ENCODE results near the gene SBK3.
"Not testable (repeated sequence)": the region's sequence is repeated elsewhere in the genome, so short reads cannot be mapped to it uniquely, and the experiment has no call there.

SBK3 gene

DNA sequence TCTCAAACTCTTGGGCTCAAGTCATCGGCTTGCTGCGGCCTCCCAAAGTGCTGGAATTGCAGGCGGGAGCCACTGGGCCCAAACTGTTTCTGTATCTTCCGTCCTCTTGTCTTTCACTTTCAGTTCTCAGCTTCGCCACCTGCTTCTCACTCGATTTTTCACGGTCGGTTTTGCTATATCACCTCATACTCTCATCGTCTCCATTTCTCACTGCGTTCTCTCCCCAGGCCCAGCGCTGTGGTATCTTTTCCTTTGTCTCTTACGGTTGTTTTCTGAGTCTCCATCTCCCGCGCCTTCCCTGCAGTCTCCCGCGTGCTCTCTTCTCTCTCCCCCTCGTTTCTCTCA is 42.2 kb downstream of the SBK3 start:
- TF ChIP-seq, protein P1, sequence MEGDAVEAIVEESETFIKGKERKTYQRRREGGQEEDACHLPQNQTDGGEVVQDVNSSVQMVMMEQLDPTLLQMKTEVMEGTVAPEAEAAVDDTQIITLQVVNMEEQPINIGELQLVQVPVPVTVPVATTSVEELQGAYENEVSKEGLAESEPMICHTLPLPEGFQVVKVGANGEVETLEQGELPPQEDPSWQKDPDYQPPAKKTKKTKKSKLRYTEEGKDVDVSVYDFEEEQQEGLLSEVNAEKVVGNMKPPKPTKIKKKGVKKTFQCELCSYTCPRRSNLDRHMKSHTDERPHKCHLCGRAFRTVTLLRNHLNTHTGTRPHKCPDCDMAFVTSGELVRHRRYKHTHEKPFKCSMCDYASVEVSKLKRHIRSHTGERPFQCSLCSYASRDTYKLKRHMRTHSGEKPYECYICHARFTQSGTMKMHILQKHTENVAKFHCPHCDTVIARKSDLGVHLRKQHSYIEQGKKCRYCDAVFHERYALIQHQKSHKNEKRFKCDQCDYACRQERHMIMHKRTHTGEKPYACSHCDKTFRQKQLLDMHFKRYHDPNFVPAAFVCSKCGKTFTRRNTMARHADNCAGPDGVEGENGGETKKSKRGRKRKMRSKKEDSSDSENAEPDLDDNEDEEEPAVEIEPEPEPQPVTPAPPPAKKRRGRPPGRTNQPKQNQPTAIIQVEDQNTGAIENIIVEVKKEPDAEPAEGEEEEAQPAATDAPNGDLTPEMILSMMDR (IDR thresholded peaks at IDR 0.05): no peak
- no peak for TF ChIP-seq ZFX (IDR thresholded peaks at IDR 0.05; ENCODE audit: borderline replicate concordance)
- no peak overlapping the region; the same call in 1 of the 2 replicates for H3K27ac ChIP-seq

DNA sequence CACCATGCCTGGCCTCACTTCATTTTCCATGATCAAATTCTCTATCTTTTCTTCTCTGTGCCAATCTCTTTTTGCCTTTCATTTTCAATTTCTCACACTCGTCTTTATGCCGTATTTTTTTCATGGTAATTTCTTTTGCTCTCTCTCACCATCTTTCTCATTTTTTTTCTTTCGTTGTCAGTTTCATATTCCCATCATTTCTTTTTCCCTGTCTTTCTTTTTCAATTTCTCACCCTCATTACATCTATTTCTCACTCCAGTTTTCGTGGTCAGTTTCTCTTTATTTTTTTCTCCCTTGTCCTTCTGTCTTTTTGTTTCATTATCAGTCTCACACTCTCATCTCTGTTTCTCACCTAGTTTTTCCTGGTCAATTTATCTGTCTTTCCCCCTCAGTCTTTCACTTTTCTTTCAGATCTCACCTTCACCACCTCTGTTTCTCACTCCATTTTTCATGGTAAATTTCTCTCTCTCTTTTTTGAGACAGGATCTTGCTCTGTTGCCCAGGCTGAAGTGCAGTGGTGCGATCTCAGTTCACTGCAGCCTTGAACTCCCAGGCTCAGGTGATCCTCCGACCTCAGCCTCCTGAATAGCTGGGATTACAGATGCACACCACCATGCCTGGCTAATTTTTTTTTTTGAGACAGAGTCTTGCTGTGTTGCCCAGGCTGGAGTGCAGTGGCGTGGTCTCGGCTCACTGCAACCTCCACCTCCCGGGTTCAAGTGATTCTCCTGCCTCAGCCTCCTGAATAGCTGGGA is 43.0 kb downstream of the SBK3 start:
- H3K27ac ChIP-seq: no peak overlapping the region
- no peak for TF ChIP-seq ZFX (IDR thresholded peaks at IDR 0.05; ENCODE audit: borderline replicate concordance)
- TF ChIP-seq, protein P1 (IDR thresholded peaks at IDR 0.05): no peak

DNA sequence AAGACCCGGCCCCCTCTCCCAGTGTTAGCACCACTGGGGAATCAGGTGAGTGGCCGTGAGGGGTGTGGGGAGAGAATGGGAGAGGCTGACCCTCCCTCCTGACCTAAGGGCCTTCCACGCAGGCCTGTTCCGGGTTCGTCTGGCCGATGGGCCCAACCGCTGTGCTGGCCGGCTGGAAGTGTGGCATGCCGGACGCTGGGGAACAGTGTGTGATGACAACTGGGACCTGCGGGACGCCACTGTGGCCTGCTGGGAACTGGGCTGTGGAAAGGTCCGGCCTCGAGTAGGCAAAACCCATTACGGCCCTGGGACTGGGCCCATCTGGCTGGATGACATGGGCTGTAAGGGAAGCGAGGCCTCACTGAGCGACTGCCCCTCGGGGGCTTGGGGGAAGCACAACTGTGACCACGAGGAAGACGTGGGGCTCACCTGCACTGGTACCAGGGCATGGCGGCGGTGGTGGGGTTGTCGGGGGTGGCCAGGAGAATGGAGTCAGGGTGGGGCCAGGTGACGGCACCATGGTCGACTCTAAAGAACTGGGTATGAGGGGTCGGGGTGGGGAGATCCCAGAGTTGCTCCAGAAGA is 44.9 kb downstream of the SBK3 start:
- TF ChIP-seq ZFX (IDR thresholded peaks at IDR 0.05; ENCODE audit: borderline replicate concordance): no peak
- TF ChIP-seq, protein P1 (IDR thresholded peaks at IDR 0.05): no peak
- no peak overlapping the region for H3K27ac ChIP-seq

DNA sequence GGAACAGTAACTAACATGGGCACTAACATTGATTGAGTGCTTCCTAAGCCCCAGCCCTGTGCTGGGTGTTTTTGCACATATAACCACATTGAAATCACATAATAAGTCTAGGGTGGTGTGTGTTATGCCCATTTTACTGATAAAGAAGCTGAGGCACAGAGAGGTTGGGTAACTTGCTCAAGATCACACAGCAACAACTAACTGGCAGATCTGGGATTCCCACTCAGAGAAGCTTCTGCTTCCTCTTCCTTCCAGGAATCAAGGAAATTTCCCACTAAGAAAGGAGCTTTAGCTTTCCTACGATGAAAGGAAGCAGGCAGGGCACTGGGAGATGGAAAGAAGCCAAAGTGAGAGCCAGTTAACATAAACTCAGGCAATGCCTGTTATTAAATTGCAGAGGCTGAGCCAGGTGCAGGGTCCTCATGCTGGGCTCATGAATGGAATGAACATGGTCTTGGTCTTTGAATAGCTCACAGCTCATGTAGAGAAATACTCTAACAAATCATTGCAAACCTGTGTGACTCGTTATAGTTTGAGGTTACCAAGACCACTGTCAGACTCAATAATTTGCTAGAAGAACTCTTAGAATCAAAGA is 47.0 kb downstream of the SBK3 start:
- TF ChIP-seq, protein P1 (IDR thresholded peaks at IDR 0.05): no peak
- TF ChIP-seq ZFX (IDR thresholded peaks at IDR 0.05; ENCODE audit: borderline replicate concordance): no peak
- H3K27ac ChIP-seq: no peak overlapping the region

DNA sequence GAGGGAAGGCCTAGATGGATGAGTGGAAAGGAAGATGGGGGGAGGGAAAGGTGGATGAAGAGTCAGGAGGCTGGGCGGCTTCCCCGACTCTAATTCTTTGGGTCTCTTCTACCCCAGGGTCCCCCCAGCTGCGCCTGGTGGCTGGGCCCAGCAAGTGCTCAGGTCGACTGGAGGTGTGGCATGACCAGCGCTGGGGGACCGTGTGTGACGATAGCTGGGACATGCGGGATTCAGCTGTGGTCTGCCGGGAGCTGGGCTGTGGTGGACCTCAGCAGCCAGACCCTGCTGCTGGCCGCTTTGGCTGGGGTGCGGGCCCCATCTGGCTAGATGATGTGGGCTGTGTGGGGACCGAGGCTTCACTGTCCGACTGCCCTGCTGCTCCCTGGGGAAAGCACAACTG is 47.6 kb downstream of the SBK3 start:
- TF ChIP-seq, protein P1 (IDR thresholded peaks at IDR 0.05): no peak
- no peak for TF ChIP-seq ZFX (IDR thresholded peaks at IDR 0.05; ENCODE audit: borderline replicate concordance)

DNA sequence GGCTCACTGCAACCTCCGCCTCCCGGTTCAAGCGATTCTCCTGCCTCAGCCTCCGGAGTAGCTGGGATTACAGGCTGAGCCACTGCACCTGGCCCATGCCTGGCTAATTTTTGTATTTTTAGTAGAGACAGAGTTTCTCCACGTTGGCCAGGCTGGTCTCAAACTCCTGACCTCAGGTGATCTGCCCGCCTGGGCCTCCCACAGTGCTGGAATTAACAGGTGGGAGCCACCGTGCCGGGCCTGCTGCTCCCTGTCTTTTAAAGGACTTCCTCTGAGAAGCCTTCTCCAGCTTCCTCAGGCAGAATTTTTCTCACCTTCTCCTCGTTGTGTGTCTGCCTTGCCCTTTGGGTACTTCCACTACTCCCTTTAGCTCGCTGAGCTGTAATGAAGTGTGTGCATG is 48.5 kb downstream of the SBK3 start:
- not testable (repeated sequence) for H3K27ac ChIP-seq

More for the DNA sequence above, 47.6 kb downstream of the SBK3 start:
- H3K27ac ChIP-seq: no peak overlapping the region

DNA sequence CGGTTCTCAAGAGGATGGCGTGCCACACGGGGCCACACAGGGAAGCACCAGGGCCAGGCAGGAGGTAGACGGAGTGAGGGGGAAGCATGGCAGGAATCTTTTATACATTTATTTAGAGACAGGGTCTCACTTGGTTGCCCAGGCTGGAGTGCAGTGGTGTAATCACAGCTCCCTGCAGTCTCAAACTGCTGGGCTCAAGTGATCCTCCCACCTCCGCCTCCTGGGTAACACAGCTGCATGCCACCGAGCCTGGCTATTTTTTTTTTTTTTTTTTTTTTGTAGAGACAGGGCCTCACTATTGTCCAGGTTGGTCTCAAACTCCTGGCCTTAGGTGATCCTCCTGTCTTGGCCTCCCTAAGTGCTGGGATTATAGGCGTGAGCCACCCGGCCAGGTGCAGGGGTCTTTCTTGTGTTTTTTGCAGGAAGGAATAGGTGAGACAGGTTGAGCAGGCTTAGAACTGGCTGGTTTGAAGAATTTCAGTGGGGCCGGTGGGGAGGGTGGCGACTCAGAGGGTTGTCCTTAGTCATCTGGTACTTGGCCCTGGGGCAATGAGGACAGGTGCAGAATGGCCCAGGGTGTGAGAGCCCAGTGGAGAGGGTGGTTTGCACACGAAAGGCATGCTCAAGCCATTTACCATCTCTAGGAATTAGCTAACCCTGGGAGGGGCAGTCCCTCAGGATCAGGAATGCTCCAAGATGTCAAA is 49.5 kb downstream of the SBK3 start:
- TF ChIP-seq, protein P1 (IDR thresholded peaks at IDR 0.05): no peak
- no peak for TF ChIP-seq ZFX (IDR thresholded peaks at IDR 0.05; ENCODE audit: borderline replicate concordance)
- H3K27ac ChIP-seq: no peak overlapping the region

Measured in 22Rv1 (cell line).